GM19438 (cell line): ENCODE results near the gene GSTA3.
A peak's percentile ranks its signal among the peaks of the same experiment; 100 is the strongest.
"Not testable (repeated sequence)": the region's sequence is repeated elsewhere in the genome, so short reads cannot be mapped to it uniquely, and the experiment has no call there.

Experiments used
- ATAC-seq: cut with Tn5 transposase; IDR thresholded peaks from one replicate; pipeline ENCODE4 v1.9.1; 2021; ENCODE audit warnings: low read depth; ENCODE audit not compliant: unreplicated experiment

Gene GSTA3

DNA sequence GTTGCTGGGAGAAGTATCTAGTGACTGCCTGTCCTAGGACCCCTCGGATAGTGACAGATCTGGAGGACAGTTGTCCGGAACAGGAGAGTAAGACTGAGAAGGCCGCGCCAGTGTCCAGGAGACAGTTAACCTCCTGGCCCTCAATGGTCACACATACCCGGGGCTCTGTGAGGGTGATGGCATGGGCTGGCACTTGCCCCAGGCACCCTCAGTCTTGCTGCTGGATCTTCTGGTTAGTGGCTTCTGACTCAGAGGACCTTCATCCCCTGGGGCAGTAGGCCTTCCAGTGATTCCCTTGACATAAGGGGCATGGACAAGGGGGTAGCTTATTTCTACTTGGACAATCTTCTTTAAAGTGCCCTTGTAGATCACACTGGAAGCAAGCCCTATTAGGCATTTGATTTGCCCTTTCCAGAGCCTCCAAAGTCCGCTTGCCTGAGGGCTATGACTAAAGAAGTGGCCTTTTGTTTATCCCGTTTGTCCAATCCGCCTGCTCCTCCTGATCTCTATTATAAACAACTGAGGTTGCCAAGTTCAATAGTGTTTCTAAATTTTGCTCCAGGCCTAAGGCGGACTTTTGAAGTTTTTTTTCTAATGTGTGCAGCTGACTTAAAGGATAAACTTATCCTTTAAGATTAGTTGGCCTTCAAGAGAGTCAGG lies 8.7 kb upstream of the GSTA3 start:
- not testable (repeated sequence) for ATAC-seq

DNA sequence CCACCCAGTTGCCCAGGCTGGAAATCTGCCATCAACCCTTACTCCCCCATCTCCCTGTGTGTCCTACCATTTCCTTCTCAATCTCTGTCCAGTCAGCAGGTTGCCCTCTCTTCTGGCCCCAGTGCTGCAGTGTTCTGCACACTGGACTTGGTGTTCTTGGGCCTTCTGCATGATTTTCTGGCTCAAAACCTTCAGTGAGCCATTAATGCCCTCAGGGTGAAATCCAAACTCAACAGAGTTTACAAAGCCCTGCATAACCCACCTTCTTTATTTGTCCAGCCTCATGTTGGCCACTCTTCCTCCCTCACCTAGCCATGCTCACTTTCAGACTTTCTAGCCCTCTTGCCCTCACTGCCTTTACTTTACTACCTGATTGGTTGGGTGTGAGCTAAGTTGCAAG lies 5.0 kb upstream of the GSTA3 start:
- no peak for ATAC-seq

GRCh38 chr6:52910091-52910490 lies 593 bp upstream of the GSTA3 start:
- no peak for ATAC-seq

DNA sequence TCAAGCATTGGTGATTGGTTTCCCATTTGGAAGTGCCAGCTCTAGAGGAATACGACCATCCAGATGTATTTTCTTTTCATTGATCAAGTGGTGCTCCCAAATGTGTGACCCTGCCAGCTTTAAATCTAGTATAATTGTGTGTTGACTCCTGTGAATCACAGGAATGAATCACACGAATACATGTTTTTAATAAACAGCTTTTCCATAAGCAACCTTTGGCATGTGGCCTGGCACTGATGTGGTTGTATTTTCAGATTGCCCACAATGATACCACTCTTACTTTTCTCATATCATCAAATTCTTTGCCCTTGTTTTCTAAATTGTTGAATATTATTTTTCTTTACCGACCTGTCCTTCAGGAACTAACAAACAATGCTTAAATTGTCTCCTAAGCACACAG lies 367 bp downstream of the GSTA3 start:
- ATAC-seq = no peak

- no peak for ATAC-seq
Observed at GRCh38 chr6:52908526-52908925, 972 bp downstream of the GSTA3 start.

GRCh38 chr6:52904562-52905279 lies 4.8 kb downstream of the GSTA3 start:
- no peak for ATAC-seq

- no peak for ATAC-seq
Observed at GRCh38 chr6:52900536-52900935, 9.0 kb downstream of the GSTA3 start.

- not testable (repeated sequence) for ATAC-seq
Observed at GRCh38 chr6:52895790-52896189, 13.7 kb downstream of the GSTA3 start.

DNA sequence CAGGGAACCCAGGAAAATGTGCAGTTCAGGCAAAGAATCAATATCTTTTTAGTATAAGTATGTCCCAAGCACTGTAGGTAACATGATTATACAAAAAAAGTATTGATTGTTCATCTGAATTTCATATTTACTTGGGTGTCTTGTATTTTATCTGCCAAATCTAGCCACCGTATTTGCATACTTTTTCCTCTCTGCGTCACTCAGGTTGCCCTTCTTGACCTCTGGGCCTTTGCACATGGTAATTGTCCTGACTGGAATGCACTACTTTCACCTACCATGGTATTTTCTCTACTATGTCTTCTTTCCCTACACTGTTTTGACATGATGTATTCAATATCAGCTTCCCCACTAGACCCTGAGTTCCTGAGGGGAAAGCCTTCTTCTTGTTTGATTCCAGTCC lies 15.2 kb downstream of the GSTA3 start:
- no peak for ATAC-seq

DNA sequence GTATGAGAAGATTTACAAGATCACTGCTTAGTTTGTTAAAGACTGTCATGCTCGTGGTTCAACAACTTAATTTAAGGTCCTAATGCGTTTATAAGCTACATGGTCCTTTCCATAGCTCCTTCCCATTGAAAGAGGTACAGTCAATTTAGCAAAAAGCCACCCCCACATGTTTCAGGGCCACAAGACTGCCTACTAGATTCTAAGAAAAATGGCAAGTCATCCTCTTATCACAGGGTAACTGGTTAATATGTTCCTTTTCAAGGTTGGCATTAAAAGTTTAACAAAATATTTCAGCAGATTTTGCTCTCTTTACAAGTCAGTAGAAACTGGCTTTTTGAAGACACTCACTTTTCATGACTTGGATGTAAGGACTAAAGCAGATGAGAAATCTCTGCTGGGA lies 15.7 kb downstream of the GSTA3 start:
- ATAC-seq = no peak

- no peak for ATAC-seq
Observed at GRCh38 chr6:52893221-52893620, 16.3 kb downstream of the GSTA3 start.

DNA sequence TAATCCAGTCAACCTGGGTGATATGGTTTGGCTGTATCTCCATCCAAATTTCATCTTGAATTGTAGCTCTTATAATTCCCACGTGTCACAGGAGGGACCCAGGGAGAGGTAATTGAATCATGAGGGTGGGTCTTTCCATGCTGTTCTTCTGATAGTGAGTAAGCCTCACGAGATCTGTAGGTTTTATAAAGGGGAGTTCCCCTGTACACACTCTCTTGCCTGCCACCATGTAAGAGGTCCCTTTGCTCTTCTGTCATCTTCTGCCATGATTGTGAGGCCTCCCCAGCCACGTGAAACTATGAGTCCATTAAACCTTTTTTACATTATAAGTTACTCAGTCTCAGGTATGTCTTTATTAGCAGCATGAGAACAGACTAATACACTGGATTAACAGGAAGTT lies 19.5 kb downstream of the GSTA3 start:
- no peak for ATAC-seq

DNA sequence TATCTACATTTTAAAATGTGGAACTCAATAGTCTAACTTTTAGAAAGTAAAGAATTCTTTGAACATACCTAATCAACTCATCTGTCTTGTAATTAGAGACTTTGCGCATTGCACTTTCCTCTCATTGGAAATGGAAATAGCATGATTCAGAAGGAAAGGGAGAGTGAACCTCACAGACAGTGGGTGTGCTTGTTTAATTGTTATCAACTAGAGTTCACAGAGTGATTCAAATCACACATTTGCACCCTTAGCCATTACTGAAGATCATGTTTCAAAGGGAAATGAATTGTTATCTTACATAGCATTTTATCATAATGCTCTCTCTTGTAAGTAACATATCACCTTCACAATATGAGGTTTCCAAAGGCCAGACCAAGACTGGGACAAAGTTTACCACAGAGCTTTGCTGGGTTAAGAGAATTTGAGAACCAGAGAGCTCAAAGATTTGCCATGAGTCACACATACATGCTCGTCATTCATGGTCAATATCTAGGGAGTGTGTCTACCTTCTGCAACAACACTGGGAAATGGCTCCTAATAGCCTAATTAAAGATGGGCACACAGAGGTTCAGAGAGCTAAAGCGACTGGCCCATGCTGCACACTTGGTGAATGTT lies 21.5 kb downstream of the GSTA3 start:
- ATAC-seq = no peak

DNA sequence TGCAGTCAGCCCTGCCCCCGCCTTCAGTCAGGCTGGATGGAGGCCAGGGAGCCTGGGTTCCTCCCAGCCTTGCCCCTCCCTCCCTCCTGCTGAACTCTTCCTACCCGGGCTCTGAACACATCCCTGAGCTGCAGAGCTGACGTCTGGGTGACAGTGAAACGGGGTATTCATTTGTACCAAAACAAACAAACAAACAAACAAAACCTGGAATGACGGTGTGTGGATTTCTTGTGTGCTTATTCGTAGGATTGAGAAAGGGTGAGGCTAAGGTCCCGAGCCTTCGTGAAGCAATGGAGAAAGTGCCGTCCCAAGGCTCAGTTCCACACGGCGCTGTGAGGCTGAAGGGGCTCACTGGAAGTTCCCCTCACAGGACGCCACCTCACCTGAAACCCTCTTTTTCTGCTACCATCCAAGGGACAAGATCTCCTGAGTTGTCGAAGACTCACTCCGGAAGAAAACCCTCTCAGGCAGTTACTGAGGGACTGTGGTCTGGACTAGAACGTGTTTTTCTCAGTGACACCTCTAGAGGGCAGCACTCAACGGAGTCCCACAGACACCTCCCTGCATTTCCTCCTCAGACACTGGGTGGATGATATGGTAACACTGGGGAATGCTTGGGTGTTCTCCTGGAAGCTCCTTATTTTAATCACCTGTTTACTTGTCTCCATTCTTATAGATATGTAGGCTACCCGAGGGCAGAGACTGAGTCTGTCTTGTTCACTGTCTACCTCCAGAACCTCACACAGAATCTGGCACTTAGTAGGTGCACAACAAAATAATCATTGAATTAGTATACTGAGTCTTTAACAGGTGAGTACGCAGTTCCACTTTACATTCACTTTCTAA lies 27.3 kb downstream of the GSTA3 start:
- peak; percentile 98 for ATAC-seq

DNA sequence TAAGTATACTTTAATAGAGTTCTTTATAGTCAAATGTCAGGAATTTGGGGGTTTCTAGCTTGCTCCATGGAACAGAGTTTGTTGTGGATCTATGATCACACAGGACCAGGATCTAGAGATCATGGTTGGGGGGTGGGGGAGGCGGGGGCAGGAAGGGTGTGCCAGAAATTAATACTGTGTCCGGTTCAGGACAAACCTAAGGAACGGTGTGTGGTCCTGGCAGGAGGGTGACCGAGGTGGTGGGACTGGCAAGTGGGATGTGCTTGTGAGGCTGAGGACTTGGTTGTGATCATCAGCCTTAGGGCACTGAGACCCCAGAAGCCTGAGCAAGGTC lies 27.9 kb downstream of the GSTA3 start:
- ATAC-seq = no peak

DNA sequence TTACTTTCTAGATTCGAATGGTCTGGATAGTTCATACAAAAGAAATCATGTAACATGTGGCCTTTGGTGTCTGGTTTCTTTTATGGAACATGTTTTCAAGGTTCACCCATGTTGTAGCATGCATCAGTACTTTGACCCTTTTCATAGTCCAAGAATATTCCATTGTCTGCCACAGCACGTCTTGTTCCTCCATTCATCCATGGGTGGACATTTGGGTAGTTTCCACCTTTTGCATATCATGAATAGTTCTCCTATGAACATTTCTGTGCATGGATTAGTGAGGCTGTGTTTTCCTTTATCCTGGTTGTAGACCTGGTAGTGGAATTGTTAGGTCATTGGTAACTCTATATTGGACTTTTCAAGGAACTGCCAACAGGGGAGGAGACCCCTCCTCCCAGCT lies 31.7 kb downstream of the GSTA3 start:
- no peak for ATAC-seq

DNA sequence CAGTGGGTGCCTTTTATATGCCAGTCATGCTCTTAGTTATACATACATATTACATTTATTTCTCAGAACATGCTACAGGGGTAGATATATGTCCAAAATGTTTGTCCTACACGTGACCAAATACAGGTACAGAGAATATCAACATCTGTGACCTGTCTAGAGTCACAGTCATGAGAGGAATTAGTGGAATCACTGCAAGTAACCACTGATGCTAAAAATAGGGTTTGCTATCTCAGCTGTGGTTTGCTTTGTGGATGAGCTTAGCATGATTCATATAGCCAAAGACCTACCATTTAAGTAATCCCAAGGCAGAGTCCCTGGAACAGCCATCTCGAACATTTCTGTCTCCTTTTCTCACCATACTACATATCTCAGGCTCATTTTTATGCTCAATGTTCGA lies 32.3 kb downstream of the GSTA3 start:
- ATAC-seq = no peak

DNA sequence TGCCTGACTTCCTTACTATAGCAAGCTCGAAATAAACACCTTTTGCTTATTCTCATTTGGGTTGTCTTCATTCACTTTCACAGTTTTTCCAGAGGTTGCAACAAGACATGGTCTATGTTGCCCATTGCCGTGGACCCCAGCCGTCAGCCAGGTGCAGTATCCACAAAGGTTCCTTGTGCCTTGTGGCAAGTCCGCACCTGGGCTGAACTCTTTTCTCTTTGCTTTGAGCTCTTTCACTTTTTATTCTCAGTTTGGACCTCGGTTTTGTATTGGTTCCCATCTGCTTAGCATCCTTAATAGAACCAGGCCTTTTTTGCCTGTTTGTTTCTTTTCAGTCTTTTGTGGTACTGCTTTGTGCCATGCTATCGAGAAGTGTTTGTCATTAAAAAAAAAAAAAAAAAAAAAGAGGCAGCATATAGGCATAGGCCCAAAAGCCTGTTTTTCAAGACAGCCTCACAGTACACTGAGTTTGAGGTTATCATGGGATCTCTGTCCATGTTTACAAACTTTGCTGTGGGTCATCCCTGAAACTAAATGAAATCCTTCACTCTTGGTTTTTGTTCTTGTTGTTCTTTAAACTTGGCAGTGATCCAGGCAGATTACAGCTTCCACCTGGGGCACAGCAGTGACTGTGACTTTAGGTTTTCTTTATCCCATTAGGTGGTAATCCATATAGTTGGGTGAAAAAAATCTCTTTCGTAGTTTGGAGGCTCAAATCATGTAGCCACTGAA lies 33.3 kb downstream of the GSTA3 start:
- ATAC-seq = no peak

DNA sequence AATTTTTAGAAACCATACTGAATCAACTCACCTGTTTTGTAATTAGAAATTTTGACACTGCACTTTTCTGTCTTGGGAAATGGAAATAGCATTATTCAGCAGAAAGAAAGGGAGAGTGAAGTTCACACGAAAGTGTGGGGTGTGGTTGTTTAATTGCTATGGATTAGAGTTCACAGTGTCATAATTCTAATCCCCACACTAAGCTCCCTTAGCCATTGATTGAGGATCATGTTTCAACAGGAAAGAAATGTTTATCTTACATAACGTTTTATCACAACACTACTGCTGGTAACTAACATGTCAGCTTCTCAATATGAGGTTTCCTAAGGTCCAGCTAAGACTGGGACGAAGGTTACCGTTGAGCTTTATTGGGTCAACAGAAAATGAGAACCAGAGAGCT lies 37.5 kb downstream of the GSTA3 start:
- ATAC-seq = no peak

DNA sequence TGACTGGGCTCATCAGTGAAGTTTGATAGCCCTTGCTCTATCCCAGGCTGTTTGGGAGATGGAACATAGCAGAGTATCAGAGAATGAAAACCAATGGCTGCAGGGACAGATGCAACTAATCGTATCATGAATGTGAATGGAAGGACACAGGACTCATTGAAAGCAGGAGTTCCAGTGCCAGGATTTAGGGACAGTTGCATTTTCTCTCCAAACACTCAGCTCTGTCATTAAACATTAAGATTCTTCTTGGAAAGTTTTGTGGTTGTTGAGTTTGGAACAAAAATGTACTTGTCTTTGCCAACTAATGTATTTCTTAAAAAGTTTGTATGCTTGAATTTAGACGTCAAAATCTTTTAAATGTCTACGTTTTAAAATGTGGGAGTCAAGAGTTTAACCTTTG lies 37.9 kb downstream of the GSTA3 start:
- ATAC-seq = no peak
